NCI-H2107 treated with DMSO at 0.1 percent for 48 hours (cell line): ENCODE data around the gene ARID1B.

ENCODE experiments used
- DNase-seq: peaks from one replicate; lab custom pipeline; 2025; ENCODE audit not compliant: unreplicated experiment; lab: John Stamatoyannopoulos, UW

The ARID1B gene

DNA sequence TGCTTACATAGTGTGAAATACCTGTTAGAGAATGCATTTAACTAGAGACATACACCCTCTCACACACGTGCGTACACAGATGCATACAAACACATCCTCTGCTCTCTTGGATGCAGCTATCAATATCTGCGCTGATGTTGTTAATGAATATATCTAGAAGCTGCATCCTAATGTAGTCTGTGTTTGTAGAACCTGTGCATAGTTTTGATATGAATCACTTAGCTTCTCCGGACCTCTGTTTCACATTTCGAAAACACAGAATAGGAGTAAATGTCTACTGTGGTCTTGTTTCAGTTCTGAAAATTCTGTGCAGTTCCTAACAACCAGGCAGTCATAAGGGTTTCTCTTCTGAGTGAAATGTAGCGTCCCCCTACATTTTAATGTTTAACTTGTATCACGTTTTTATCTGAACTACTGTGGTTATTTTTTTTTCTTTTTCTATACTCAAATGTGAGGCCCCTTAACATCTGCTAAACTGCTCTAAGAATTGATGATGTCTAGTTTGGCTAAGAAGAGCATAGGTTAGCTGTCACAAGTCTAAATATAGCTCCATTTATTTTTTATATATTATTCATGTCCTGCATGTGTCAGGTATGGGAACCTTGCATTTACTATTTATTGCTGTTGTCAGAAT, 291.6 kb downstream of the ARID1B start:
- no peak for DNase-seq

DNA sequence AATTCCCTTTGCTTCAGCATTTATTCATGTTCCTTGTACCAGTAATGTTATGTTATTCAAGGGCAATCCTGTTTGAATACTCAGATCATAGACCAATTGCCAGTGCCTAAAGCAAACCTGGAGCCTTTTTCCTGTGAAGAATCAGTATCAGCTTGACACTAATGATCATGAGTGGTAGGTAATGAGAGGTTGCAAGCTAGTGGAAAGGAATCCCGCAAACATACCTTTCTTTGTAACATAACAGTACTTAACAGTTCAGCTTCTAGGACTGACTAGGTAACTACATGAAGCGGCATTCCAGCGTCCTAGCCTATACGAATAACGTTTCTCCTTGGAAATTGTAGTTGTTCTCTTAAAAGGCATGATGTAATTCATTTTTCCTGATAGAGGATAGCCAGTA, 292.4 kb downstream of the ARID1B start:
- DNase-seq: no peak

DNA sequence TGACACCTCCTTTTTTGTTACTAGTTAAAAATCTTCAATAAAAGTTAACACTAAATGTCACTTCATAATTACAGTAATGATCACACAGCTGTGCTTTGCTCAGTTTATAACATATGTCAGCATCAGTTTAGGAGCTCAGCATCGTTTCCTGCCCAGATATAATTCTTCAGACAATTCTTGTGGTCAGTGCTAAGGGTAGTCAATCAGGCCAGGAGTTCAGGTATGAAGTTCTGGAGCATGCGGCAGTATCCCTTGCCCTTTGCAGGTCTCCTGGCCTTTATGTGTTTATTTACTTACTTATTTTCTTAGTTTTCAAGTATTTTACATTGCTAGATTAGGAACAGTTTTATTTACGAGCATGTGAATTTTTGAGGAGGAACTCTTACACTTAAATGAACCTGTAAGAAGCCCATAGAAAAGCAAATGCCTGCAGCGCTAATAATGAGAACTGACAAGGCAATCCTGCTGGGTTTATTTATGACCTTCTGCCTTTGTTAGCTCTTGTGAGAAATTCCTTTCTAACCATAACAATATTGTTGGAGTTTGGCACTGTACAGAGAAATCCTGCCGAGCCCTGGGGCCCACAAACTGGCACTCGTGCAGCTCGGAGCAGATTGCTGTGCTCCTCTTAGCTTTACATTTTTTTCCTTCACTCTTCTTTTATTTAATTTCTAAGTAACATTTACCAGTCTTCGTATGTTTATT, 293.4 kb downstream of the ARID1B start:
- peak; percentile 40 for DNase-seq

DNA sequence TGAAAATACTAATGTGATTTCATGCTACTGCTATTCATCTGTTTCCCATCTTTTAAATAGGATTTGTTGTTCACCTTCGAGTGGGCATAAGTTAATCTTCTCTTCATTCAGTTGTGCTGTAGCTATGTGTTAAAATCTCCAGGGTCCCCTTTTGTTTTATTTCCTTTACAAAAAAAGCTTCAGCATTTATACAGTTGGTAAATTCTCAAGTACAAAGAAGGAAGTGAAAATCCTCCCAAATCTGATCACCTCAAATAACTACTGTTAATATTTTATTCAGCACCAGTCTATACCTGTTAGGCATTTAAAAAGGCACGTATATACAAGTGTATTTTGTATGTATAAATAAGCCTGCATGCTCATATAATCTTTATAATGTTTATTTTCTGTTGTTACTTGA, 294.9 kb downstream of the ARID1B start:
- no peak for DNase-seq

DNA sequence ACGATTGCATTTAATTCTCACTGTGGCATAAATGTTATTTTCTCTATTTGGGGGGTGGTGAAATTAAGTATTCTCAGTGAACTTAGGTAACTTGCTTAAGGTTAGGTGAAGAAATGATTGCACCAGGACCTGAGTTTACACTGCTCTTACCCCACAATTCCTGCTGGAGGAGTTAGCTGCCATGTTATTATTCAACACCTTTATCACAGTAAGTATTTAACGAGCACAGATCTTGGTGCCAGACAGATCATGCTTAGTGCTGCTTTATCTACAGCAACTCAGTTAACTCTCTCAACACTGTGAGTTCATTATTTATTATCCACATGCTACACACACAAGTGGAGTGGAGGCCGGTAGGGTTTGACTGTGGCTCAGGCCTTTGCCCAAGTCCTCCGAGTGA, 296.4 kb downstream of the ARID1B start:
- DNase-seq: no peak

DNA sequence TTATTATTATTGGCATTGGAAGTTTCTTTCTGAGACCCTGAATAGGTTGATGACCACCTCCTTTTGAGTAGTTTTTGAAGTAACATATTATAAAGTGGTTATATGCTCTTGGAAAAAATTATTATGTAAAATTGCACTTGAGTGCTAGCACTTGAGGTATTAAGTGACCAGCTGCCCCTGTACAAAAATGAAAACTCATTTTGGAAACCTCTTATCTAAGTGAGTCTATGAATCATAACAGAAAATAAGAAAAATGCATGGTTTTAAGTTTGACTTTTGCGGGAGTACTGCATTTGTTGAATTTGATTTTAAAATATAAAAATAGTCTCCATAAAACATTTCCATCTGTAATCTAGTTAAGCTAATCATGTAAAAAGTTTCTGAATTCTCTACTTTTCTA, 297.8 kb downstream of the ARID1B start:
- no peak for DNase-seq

DNA sequence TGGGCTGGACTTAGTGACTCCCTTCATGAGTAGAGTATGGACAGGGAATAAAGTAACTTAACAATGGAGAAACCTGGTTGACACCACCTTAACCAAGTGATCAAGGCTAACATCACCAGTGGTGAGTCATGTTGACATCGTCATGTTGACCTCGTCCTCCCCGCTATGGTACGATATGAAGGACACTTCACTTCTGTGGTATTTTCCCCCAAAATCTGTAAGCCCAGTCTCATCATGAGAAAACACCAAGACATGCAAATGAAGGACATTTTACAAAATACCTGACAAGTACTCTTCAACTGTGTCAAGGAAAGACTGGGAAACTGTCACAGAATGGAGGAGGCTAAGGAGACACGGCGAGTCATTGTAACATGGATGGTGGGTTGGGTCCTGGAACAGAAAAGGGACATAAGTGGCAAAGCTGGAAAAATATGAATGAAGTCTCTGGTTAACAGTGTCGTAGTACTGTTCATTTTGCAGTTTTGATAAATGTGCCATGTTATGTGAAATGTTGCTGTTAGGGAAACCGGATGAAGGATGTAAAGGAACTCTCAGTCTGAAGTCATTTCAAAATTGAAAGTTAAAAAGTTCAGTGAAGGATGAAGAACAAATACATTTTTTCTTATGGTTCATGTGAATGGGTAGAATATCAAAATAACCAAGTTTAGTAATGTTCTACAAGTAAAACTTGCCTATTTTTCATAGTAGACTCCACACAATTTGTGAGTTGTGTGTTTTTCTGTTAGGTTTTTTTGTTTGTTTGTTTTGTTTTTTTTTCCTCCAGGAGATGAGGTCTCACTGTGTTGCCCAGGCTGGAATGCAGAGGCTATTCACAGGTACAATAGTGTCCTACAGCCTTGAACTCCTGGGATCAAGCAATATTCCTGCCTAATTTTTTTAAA, 298.6 kb downstream of the ARID1B start:
- no peak for DNase-seq

DNA sequence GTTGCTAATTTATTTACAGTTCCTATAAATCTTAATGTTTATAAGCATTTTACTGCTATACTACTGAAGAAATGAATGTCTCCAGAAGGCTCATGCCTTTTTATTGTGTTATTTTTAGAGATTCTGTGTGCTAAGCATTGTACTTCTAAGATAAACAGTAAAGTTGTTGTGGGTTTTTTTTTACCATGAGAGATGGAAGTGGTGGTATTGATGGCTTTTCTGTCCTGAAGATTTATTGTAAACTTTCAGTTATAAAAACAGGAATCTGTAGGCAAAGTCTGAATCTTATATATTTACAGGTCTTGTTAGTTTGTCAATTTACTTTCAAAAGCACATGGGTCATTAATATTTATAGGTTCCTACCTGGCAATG, 299.3 kb downstream of the ARID1B start:
- DNase-seq: no peak

DNA sequence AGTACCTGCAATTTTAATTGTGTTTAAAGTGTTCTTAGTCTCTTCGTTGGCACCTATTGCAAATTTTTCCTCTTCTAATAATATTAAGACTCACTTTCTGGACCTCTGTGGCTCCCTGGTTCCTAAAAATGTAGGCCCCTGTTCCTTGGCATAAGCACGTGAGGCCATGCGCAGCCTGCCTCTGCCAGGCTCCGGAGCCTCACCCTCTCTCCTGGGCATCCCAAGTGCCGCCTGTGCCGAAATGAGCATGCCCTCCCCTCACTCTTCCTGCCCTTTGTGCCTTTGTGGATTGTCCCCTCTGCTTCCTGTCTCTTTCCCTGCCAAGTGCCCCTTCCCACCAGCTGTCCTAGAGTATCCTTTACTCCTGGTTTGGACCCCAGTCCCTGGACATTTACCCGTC, 300.1 kb downstream of the ARID1B start:
- no peak for DNase-seq

DNA sequence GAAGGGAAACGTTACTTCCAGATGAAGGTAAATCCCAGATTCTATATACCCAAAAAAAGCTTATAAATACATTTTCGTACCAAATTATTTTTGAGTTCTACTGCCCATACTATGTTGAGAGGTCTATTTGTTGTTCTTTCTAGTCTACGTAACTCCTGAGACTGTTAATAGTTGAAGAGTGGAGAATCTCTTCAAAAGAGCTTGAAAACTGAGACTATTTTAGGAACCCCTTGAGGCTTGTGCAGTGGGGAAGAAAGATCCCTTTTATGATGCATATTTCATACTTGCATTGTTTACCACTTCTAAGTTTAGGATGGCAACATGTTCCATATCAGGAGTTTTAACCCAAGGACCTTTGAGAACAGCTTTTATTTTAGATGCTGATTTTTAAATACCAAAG, 301.1 kb downstream of the ARID1B start:
- no peak for DNase-seq

DNA sequence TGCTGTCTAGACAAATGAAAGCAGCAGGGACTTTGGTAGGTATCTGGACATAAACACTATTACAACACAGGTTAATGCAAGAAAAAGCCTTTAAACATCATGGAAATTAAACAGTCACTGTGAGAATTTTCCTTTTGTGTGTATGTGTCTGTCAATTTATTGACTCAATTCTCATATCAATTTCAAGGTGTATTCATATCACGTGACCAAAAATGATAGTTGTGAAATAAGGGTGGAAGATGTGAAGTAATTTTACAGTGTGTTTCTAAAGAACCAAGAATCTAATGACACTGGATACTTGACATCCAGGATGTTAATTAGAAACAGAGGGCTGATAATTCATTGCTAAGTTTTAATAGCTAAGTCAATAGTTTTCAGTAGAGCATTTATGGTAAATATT, 302.1 kb downstream of the ARID1B start:
- DNase-seq: no peak

DNA sequence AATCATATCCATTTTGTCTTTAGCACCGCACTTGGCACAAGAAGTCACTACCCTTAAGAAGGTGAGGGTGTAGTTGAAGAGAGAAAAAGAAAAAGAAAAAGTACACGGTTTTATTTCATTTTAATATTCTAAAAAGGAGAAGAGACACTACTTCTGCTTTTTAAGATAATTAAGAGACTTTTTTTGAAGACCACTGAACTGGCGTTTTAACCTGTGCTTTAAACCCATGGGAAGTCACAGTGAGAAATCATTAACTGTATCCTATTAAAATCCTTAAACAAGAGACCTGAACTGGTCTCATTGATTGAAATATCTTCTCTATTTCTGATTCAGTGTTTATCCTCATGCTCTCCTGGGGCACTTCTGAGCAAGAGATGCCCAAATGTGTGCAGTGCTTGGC, 302.6 kb downstream of the ARID1B start:
- DNase-seq: no peak

DNA sequence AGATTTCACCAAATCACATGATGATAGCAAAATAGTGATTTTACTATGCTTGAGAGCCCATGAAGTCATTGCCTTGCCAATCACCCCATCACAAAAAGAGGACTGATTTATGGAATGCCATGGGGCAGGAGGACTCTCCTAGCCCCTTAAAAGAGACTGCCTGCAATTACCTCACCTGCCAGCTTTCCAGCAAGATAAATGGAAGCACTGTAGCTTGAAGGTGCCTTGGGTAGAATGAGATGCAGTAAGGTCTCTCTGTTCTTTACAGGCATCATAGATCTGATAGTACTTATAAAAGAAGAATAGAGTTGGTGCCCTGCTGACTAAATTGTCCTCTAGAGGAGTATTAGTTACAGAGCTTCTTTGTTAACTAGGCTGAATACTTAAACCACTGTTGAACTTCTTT, 303.8 kb downstream of the ARID1B start:
- DNase-seq: peak; percentile 77

DNA sequence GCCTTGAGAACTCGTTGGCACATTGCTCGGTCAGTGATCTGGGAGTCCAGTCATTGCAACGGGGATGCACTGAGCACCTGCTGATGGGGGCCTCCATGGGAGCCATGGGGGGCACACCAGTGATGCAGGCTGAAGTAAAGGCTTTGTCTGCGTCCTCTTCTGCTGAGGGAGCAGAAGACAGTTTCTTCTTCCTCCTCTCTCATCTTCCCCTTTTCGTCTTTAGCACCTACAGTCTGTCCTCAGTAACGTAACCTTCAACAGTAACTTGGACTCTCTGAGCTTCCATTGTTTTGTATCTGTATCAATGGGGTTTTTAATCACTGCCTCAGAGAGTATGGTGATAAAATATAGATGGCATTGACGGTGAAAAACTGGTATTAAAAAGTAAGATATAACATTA, 306.2 kb downstream of the ARID1B start:
- DNase-seq: no peak

DNA sequence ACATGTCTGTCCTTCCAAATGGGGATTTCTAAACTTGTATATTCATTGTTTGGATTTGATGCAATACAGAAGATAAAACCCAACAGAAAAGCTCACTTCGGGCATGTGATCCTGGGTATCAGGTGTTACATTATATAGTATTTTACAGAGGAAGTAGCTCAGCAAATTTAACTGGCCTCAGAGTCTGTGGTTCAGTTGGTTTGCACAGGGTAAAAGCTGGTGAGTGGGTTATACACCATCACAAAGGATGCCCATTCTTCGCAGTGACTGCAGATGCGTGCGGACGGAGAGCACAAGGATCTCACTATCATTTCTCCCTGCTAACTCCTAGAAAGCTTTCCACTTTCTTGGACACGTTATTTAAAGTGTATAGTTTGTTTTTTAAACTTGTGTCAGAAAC, 309.5 kb downstream of the ARID1B start:
- DNase-seq: no peak

DNA sequence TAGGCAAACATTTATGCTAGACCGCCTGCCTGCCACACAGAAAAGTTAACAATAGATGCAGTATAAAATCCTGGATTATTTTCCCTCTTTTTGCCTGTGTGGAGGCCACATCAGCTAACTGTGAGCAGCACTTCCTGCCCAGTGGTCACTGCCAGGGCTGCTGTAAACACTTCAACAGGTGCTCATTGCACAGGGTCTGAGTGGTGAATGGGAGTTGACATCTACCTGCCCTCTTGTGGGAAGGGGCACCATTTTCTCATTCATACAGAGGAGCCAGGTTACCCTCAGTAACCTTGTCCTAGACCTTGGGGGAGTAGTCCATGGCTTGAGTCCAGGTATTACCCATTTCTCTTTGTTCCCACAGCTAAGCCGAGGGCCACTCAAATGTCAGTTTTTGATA, 310.8 kb downstream of the ARID1B start:
- no peak for DNase-seq

DNA sequence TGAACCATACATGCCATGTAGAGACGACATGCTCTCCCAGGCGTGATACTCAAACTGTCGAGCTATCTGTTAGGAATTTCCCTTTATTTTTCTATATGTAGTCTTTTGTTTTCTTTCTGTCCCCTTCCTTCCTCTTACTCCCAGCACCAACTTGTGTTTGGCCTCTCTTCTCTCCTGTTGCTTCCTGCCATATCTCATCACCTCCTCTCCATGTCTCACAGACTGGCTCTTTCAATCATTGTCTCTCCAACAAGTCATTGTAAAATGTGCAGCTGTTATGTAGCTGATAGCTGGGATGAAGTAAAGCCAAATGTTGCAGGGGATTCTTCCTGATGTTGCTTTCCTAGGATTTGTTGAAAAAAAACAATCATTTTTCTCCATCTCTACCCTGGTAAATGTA, 311.7 kb downstream of the ARID1B start:
- DNase-seq: no peak

DNA sequence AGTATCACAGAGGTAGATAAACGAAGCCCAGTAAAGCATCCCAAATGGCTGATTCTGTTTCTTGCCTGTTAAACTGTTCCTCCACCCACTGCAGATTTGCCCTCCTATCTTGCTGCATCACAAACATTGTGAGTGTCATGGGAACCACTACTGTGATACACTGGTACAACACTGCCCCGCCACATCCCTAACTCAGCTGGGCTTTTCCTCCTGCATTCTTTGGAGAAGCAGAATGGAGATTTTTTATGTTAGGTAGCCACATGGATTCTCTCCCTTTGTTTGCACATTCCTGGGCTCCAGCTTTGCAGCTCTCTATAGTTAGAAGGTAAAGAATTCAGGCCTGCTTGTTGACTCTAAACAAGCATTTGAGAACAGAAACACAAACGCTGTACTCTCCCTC, 312.1 kb downstream of the ARID1B start:
- DNase-seq: peak; percentile 34

DNA sequence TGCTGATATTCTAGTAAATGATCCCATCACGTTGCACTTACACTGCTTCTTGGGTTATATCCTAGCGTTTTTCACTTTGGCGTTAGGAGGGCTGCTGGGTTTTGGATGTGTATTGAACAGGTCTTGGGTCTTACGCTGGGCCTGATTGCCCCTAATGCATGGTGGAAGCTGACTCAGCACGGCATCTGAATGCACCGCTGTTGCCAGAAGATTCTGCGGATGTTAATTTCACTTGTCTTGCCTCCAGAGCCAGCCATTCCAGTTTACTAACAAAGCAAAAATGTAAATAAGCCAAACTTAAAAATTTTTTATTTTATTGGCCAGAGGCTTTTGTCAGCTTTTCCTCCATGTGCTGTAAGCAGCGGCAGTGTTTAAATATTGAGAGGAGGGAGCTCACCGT, 312.7 kb downstream of the ARID1B start:
- no peak for DNase-seq

DNA sequence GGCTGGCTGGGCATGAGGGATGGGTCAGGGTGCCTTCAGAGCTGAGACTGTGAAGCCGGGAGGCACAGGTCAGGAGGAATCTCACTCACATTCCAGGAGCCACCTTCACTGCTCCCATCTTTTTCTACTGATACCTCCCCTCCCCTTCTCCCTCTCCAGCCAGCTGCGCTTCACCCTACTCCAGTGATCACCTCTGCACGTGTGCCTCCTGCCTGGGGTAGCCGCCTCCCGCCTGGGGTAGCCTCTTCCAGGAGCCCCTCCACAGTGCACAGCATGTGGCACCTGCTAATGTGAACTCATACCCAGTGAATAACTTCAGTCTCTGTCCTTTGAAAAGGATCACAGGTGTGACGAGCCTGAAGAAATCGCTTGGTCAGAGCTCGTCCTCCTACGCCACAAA, 313.6 kb downstream of the ARID1B start:
- DNase-seq: no peak

DNA sequence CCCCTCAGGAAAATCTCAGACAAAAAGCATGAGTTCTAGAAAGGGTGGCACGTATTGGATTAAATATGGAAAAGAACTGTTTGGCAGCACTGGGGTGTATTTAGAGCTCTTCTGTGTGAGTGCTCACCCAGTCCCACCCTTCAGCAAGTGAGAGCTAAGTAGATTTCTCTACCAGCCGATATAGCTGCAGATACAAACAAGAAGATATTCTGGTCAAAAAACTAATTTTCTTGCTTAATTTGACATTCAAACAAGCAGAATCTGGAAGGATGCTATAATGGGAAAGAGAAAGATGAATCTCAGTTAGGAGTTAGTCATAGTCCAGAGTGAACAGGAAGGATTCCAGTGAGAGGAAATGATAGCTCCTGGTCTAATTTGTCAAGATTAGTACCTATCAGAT, 314.1 kb downstream of the ARID1B start:
- no peak for DNase-seq

DNA sequence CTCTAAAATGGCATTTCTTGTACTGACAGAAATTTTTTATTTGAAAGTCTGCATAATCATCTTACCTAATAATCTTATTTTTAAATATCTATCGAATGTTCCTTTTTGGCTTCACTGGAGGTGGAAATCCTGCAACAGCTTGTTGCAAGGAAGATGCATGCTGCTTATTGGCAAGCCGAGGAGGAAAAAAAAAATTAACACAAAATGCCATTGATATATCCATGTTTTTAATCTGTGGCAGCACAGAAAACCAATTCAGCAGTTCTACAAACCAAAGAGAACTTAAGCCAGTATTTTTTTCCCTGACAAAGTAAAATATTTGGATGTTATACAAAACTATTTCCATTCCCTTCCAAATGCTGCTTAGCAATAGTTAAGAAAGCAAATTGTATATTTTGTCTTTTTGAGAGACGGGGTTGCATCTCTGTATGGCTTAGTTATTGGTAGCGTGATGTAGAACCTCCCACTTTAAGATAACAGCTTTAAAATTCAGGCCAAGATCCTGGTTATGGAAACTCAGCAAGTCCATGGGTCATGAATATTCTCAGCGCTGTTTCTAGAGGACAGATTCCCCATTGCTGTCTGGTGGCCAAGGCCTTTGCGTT, 314.8 kb downstream of the ARID1B start:
- no peak for DNase-seq
